Neural cell (in vitro differentiated cells): ENCODE measurements around the gene CNTN4. TPM values are rescaled to one million over a fixed set of nuclear protein-coding genes. Genes with fewer than 3 reads are reported as not detected.

Experiments used
- H2AFZ ChIP-seq: fragments of 200-600, 300-800 bp; sonication (generic), shearing (Covaris generic); 2 replicates; pipeline ENCODE4 v1.6.0; 2014; ENCODE audit warnings: low read depth, mild to moderate bottlenecking, antibody characterized with exemption, low read length, moderate library complexity
- H3F3A ChIP-seq: fragments of 200-600 bp; shearing (Covaris generic); 2 replicates; pipeline ENCODE4 v1.6.1; 2016; ENCODE audit warnings: mild to moderate bottlenecking, moderate library complexity, mixed read lengths, antibody characterized with exemption, low read length; ENCODE audit not compliant: insufficient read depth, poor library complexity, severe bottlenecking
- H3K27ac ChIP-seq: fragments of 200-600, 300-800 bp; sonication (generic), shearing (Covaris generic); 2 replicates; pipeline ENCODE4 v1.5.1; 2014; ENCODE audit warnings: mild to moderate bottlenecking, low read length, moderate library complexity
- H3K27me3 ChIP-seq: fragments of 300-800, 200-600 bp; sonication (generic), shearing (Covaris generic); 2 replicates; pipeline ENCODE4 v1.6.0; 2014; ENCODE audit warnings: mild to moderate bottlenecking, low read depth, low read length, moderate library complexity; ENCODE audit not compliant: insufficient read depth
- H3K36me3 ChIP-seq: fragments of 300-800, 200-600 bp; sonication (generic), shearing (Covaris generic); 2 replicates; pipeline ENCODE4 v1.5.1; 2014; ENCODE audit warnings: mild to moderate bottlenecking, antibody characterized with exemption, low read length, moderate library complexity; ENCODE audit not compliant: insufficient read depth
- H3K4me2 ChIP-seq: fragments of 300-800, 200-600 bp; sonication (generic), shearing (Covaris generic); 2 replicates; pipeline ENCODE4 v1.6.0; 2014; ENCODE audit warnings: mild to moderate bottlenecking, low read length
- H3K4me3 ChIP-seq: fragments of 300-800, 200-600 bp; sonication (generic), shearing (Covaris generic); 2 replicates; pipeline ENCODE4 v1.5.1; 2014; ENCODE audit warnings: mild to moderate bottlenecking, low read length, moderate library complexity
- H3K79me2 ChIP-seq: fragments of 200-600 bp; shearing (Covaris generic); replicated peaks from 2 replicates; pipeline ENCODE4 v1.6.0; 2014; ENCODE audit warnings: mild to moderate bottlenecking, low read length, moderate library complexity; ENCODE audit not compliant: insufficient read depth
- H3K9ac ChIP-seq: fragments of 300-800, 200-600 bp; sonication (generic), shearing (Covaris generic); 2 replicates; pipeline ENCODE4 v1.6.1; 2016; ENCODE audit warnings: mild to moderate bottlenecking, low read length, mixed read lengths
- H3K9me2 ChIP-seq: fragments of 200-600 bp; shearing (Covaris generic); 2 replicates; pipeline ENCODE4 v1.6.1; 2016; ENCODE audit warnings: mild to moderate bottlenecking, low read length, mixed read lengths; ENCODE audit not compliant: insufficient read depth
- H3K9me3 ChIP-seq: fragments of 200-600, 300-800 bp; sonication (generic), shearing (Covaris generic); 2 replicates; pipeline ENCODE4 v1.6.1; 2016; ENCODE audit warnings: mild to moderate bottlenecking, mixed run types, low read length, moderate library complexity, mixed read lengths
- H4K20me1 ChIP-seq: fragments of 200-600 bp; shearing (Covaris generic); 2 replicates; pipeline ENCODE4 v1.6.1; 2016; ENCODE audit warnings: mild to moderate bottlenecking, mixed run types; ENCODE audit not compliant: insufficient read depth
- CTCF ChIP-seq: fragments of 450-650 bp; IDR thresholded peaks from 2 replicates; pipeline ENCODE4 v1.5.1; 2014; ENCODE audit warnings: antibody characterized with exemption, mild to moderate bottlenecking, moderate library complexity; ENCODE audit not compliant: poor library complexity, severe bottlenecking
- EP300 ChIP-seq: fragments of 450-650 bp; conservative IDR thresholded peaks from 2 replicates; pipeline ENCODE4 v1.6.1; 2014; ENCODE audit warnings: antibody characterized with exemption, mild to moderate bottlenecking, moderate library complexity; ENCODE audit not compliant: poor library complexity, severe bottlenecking
- EZH2 ChIP-seq: fragments of 200-600, 300-800 bp; shearing (Covaris generic), sonication (generic); IDR thresholded peaks from 2 replicates; pipeline ENCODE4 v1.6.1; 2014; ENCODE audit warnings: antibody characterized with exemption, low read length, borderline replicate concordance, mild to moderate bottlenecking; ENCODE audit not compliant: insufficient read depth, poor library complexity, severe bottlenecking
- MXI1 ChIP-seq: fragments of 450-650 bp; conservative IDR thresholded peaks from 2 replicates; pipeline ENCODE4 v1.6.1; 2014; ENCODE audit warnings: antibody characterized with exemption, mild to moderate bottlenecking; ENCODE audit not compliant: poor library complexity, severe bottlenecking
- POLR2AphosphoS5 ChIP-seq: IDR thresholded peaks from 2 replicates; pipeline ENCODE4 v1.6.1; 2012
- RAD21 ChIP-seq: fragments of 450-650 bp; conservative IDR thresholded peaks from 2 replicates; pipeline ENCODE4 v1.6.1; 2014; ENCODE audit warnings: antibody characterized with exemption, mild to moderate bottlenecking, moderate library complexity
- REST ChIP-seq: IDR thresholded peaks from 2 replicates; pipeline ENCODE4 v1.6.1; 2012; ENCODE audit warnings: borderline replicate concordance
- SMC3 ChIP-seq: fragments of 450-650 bp; conservative IDR thresholded peaks from 2 replicates; pipeline ENCODE4 v1.6.1; 2014; ENCODE audit warnings: antibody characterized with exemption, mild to moderate bottlenecking, moderate library complexity; ENCODE audit not compliant: poor library complexity
- TAF1 ChIP-seq: IDR thresholded peaks from 2 replicates; pipeline ENCODE4 v1.6.1; 2012; ENCODE audit warnings: low read depth
- polyA plus RNA-seq: library from polyadenylated mRNA; depleted of rRNA; stranded (reverse); fragments of >200 nt; gene quantifications from 2 replicates; pipeline ENCODE4 v1.2.3, GENCODE V29; 2014

Gene CNTN4
- polyA plus RNA-seq, 1 donor from 2014 or later, result 10.6 TPM

GRCh38 chr3:3068358-3068881 is 969.8 kb downstream of the CNTN4 start:
- H3K27ac ChIP-seq, result no peak overlapping the region
- H3K27me3 ChIP-seq, result no peaks in the 10 kb centered on the region
- H3K9me3 ChIP-seq, result no peaks in the 10 kb centered on the region
- no peak overlapping the region for H2AFZ ChIP-seq
- no peak overlapping the region for H3K9ac ChIP-seq
- no peaks in the 10 kb centered on the region for H3F3A ChIP-seq
- no peak overlapping the region for H3K4me3 ChIP-seq
- no peaks in the 10 kb centered on the region for H3K36me3 ChIP-seq
- H3K79me2 ChIP-seq, result no peaks in the 10 kb centered on the region
- H3K9me2 ChIP-seq, result no peaks in the 10 kb centered on the region
- no peak overlapping the region for H3K4me2 ChIP-seq
- TF ChIP-seq EP300, result no peak
- no peak for TF ChIP-seq EZH2
- TF ChIP-seq MXI1, result no peak
- no peak for TF ChIP-seq REST
- TF ChIP-seq CTCF, result no peak
- TF ChIP-seq RAD21, result no peak
- TF ChIP-seq TAF1, result no peak
- TF ChIP-seq SMC3, result no peak
- TF ChIP-seq POLR2AphosphoS5, result no peak
- H4K20me1 ChIP-seq, result no peaks in the 10 kb centered on the region

GRCh38 chr3:3069723-3070122 is 971.1 kb downstream of the CNTN4 start:
- Histone ChIP-seq H4K20me1 (no peaks in the 10 kb centered on the region), H3K27ac (no peak overlapping the region), H3K9me2 (no peaks in the 10 kb centered on the region)

More at GRCh38 chr3:3069723-3070122, 971.1 kb downstream of the CNTN4 start:
- Histone ChIP-seq H3K9me3 (no peaks in the 10 kb centered on the region), H3K27me3 (no peaks in the 10 kb centered on the region), H3K4me2 (no peak overlapping the region), H2AFZ (no peak overlapping the region), H3K36me3 (no peaks in the 10 kb centered on the region), H3K79me2 (no peaks in the 10 kb centered on the region), H3K9ac (no peak overlapping the region), H3K4me3 (no peak overlapping the region), H3F3A (no peaks in the 10 kb centered on the region)
- TF ChIP-seq MXI1, result no peak
- no peak for TF ChIP-seq REST
- TF ChIP-seq CTCF, result no peak
- TF ChIP-seq EP300, result no peak
- no peak for TF ChIP-seq SMC3
- TF ChIP-seq TAF1, result no peak
- no peak for TF ChIP-seq EZH2
- no peak for TF ChIP-seq RAD21
- TF ChIP-seq POLR2AphosphoS5, result no peak
